Kidney glomerular epithelial cell (primary cell): ENCODE measurements around the gene IQSEC3.
"Not testable (repeated sequence)": the region's sequence is repeated elsewhere in the genome, so short reads cannot be mapped to it uniquely, and the experiment has no call there.

Source experiments
- DNase-seq: peaks from one replicate; lab custom pipeline; 2025; lab: John Stamatoyannopoulos, UW

IQSEC3 gene

GRCh38 chr12:214003-214741 is 147.6 kb downstream of the IQSEC3 start, which contains the start of gene SLC6A12:
SLC6A12 (minus strand) TSS chr12:214157; CDS start chr12:209986, 4,171 bp downstream.
- no peak for DNase-seq

- no peak for DNase-seq
Measured at GRCh38 chr12:215116-215515, 148.5 kb downstream of the IQSEC3 start.

GRCh38 chr12:217029-217428 is 150.5 kb downstream of the IQSEC3 start:
- not testable (repeated sequence) for DNase-seq

DNA sequence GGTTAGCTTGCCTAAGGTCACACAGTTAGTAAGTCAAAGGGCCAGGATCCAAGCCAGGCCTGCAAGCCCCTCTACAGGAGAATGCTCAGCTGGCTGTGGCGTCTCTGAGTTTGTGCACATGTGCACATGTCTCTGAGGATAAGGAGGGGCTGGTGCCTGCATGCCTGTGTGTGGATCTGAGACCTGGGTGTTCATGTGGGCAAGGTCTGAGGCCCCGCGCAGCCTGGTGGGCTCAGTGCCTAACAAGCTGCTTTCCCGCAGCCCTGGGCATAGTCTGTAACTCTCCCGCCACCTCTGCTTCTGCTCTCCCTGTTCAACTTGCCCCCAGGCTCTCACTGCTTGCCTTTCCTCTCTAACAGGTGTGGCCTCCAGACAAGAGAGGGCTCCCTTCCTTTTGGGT is 151.7 kb downstream of the IQSEC3 start:
- no peak for DNase-seq

DNA sequence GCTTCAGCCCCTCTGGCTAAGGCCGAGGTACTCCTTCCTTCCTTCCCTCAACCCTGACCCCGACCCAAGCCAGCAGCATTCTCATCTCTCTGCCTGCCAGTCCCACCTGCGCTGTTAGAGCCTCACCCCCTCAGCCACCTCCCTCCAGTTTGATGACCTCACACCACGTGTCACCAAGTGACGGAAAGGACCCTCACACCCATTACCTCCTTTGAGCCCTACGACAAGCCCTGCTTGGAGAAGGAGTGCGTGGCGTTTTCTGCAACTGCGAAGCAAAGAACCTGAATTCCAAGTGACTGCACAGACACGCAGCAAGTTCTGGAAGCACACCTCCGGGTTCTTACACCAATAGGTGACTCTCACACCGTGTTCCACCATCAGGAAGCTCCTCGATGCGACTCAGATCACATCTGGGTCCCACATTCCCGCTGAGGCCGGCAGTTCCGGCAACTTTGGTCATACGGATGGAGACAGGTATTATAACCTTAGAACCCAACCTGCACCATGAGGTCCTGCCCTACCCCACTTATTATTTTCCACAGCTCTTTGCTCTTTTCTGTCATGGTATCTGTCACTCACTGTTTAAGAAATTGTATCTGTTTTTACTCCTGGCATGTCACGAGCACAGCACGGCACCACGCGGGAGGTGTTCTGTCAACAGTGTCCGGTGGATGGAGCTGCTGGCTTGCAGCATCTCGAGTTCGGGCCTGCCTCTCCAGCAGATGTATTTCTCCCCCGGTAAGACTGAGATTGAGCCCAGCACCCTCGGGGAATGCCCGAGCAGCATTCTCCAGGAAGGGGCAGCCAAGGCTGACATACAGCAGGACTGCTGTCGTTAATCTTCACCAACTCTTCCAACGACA is 152.4 kb downstream of the IQSEC3 start:
- DNase-seq, result no peak

DNA sequence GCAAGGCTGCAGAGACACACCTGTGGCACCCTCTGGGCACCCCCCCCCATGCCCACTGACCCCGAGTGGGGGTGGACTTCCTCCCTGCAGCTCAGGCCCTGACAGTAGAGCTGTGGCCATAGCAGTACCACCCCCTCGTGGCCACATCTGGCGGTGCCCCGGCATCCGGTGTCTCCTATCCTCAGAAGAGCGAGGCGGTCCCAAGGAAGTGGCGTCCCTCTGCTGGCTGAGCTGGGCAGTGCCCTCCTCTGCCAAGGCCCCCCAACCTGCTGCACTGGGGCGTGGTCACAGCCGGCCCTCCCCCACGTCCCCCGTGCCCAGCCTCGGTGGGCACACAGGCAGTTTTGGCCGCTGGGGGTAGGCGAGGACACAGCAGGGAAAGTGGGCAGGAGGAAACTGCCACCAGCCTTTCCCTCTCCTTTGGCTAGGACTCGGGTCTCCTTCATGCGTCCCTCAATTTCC is 153.4 kb downstream of the IQSEC3 start:
- peak; percentile 43 for DNase-seq

DNA sequence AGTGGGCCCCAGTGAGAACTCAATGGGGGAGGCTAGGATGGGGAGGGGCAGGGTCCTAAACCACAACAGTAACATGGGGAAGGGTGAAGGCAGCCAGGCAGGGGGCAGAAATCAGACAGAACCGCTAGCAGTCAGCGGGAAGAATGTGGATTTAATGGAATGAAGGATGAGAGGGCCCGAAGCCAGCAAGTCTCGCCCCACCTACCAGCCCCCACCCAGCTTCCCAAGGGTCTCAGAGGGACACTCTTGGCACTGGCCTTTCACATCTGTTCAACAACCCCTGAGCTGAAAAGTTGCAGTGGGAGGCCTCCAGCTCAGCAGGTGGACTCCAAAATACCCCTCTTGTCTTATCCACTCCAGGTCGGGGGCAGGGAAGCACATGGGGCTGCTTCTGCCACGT is 153.9 kb downstream of the IQSEC3 start:
- no peak for DNase-seq

- no peak for DNase-seq
Measured at GRCh38 chr12:220946-221550, 154.5 kb downstream of the IQSEC3 start.

DNA sequence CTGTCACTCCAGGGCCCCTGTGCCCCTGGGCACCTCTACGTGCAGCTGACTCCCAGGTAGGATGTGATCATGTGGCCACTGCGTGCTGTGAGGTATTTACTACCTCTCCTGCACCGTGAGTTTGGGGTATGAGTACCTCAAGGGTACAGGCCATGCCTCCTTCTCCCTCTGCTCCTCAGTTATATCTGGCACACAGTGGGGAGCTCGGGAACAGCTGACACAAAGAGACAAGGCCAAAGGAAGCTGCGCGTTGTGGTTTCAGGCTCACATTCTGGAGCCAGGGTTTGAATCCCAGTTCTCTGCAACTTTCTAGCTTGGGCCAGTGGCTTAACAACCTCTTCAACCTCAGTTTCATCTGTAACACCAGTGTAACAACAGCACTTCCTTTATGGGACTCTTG is 155.2 kb downstream of the IQSEC3 start:
- no peak for DNase-seq

GRCh38 chr12:223841-224240 is 157.3 kb downstream of the IQSEC3 start:
- no peak for DNase-seq

- no peak for DNase-seq
Measured at GRCh38 chr12:224330-224729, 157.8 kb downstream of the IQSEC3 start.

- DNase-seq, result no peak
Measured at GRCh38 chr12:225012-225411, 158.4 kb downstream of the IQSEC3 start.

DNA sequence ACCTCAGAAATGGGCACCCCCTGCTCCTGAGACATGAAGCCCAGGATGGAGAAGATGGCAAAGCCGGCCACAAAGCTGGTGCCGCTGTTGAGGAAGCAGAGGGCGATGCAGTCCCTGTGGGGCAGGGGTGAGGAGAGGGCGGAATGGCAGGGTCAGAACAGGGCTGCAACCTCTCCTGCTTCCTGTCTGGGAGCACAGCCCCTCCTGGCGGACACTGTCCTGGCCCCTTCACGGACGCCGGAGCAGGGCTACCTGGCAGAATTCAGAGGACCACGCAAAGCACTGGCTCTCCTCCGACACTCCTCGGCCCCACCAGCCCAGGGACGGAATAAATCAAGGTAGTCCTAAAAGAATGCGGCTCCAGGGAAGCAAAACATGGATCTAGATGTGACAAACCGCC is 159.8 kb downstream of the IQSEC3 start:
- DNase-seq, result no peak

DNA sequence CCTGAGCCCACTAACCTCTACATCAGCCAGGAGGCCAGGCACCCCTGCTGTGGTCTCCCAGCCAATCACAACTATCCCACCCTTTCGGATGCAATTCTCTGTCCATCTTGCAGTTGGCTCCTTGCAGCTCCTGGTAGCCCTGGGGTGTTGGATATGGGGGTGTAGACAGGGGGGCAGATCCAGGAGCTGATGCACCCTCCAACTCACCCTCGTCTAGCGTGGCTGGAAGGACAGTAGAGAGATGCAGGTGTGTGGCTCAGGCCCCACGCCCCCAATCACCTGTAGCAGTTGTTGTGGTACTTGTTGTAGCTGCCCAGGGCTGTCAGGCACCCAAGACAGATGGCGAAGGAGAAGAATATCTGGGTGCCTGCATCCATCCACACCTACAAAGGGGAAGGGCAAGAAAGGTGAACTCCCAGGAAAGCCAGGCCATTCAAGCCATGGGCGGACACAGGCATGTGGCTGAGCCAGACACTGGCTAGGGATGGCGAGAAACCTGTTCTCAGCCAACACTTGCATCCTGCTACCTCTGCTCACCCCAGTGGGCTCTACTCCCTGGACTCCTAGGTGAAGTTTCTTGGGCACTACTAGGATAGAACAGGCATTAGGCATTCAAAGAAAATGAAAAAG is 160.8 kb downstream of the IQSEC3 start:
- DNase-seq, result no peak
